Osteoblast (primary cell): ENCODE data around the gene ARHGAP9. TPM values are rescaled to one million over a fixed set of nuclear protein-coding genes. Genes with fewer than 3 reads are reported as not detected.

Source experiments
- DNase-seq: peaks from one replicate; pipeline ENCODE4 v3.0.0; 2011; ENCODE audit warnings: low spot score, mixed read lengths; ENCODE audit not compliant: insufficient read length; ENCODE audit errors: missing footprints
- H2AFZ ChIP-seq: 2 replicates; pipeline ENCODE4 v1.6.0; 2011; ENCODE audit warnings: mild to moderate bottlenecking, low read length
- H3K27ac ChIP-seq: 2 replicates; pipeline ENCODE4 v1.5.1; 2011; ENCODE audit warnings: mild to moderate bottlenecking, low read depth, low read length, moderate library complexity
- H3K27me3 ChIP-seq: 2 replicates; pipeline ENCODE4 v1.6.0; 2012; ENCODE audit warnings: mild to moderate bottlenecking, control low read depth, inconsistent platforms, low read length, moderate library complexity; ENCODE audit not compliant: insufficient read depth
- H3K36me3 ChIP-seq: 2 replicates; pipeline ENCODE4 v1.5.1; 2011; ENCODE audit warnings: mild to moderate bottlenecking, low read length, control low read depth, moderate library complexity; ENCODE audit not compliant: insufficient read depth
- H3K4me1 ChIP-seq: 2 replicates; pipeline ENCODE4 v1.5.1; 2011; ENCODE audit warnings: mild to moderate bottlenecking, low read length, control low read depth, moderate library complexity; ENCODE audit not compliant: insufficient read depth
- H3K4me2 ChIP-seq: 2 replicates; pipeline ENCODE4 v1.6.0; 2011; ENCODE audit warnings: mild to moderate bottlenecking, low read length; ENCODE audit not compliant: insufficient read depth
- H3K4me3 ChIP-seq: fragments of 200-600 bp; sonication (generic); 3 replicates; pipeline ENCODE4 v1.5.1; 2012; ENCODE audit warnings: mild to moderate bottlenecking, low read length, inconsistent platforms; ENCODE audit not compliant: insufficient read depth
- H3K79me2 ChIP-seq: 2 replicates; pipeline ENCODE4 v1.6.0; 2012; ENCODE audit warnings: mild to moderate bottlenecking, low read length, control low read depth, inconsistent platforms; ENCODE audit not compliant: insufficient read depth
- H3K9me3 ChIP-seq: 2 replicates; pipeline ENCODE4 v1.5.1; 2011; ENCODE audit warnings: low read depth, low read length, control low read depth
- H4K20me1 ChIP-seq: 2 replicates; pipeline ENCODE4 v1.6.0; 2012; ENCODE audit warnings: mild to moderate bottlenecking, low read length, control low read depth; ENCODE audit not compliant: insufficient read depth
- total RNA-seq: library from RNA; depleted of rRNA; stranded (reverse); fragments of >200 nt; gene quantifications from 2 replicates; pipeline ENCODE4 v1.2.3, GENCODE V29; 2012
- TF ChIP-seq, protein P1 (sequence below): IDR thresholded peaks from 2 replicates; pipeline ENCODE4 v1.5.1; 2011; ENCODE audit warnings: mild to moderate bottlenecking, low read depth, low read length, moderate library complexity; ENCODE audit errors: extremely low read depth

ARHGAP9 gene
- total RNA-seq, 1 donor = 0.36 TPM

DNA sequence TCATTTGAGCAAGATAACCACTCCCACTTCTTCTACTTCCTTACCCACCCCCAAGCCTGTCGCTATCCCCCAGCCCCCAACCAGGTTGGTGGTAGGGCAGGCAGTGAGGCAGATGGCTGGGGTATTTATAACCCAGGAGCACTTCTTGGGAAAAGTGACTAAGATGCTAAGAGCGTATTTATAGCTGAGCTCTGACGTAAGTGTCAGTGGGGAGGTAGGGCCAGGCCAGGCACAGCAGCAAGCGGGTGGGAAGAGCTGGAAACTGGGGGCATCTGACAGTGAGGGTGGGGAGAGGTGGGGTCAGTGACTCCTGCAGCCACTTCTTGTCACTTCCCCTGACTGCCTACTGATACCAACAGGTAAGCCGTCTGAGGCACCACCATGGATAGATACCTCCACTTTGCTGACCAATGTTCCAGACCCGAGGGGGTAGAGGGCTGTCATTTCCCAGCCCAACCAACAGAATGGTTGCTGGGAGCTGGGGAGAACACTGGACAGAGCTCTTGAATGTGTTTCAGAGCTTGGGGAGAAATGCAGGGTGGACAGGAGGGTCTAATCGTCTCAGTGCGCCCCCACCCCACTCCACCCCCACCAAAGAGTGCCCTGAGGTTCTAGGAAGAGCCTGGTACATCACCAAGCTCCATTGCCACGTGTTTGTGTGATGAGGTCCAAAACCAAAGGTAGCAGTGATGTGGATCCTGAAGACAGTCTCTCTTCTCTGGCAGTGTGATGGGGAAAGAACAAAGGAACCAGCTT is 27.3 kb downstream of the ARHGAP9 start:
- Histone ChIP-seq H4K20me1 (no peaks in the 10 kb centered on the region), H3K27me3 (no peaks in the 10 kb centered on the region), H2AFZ (peak overlapping the region; percentile 83), H3K4me3 (peak overlapping the region; percentile 45), H3K36me3 (no peaks in the 10 kb centered on the region), H3K4me2 (peak overlapping the region; percentile 79), H3K27ac (peak overlapping the region; percentile 95), H3K79me2 (no peaks in the 10 kb centered on the region), H3K9me3 (no peaks in the 10 kb centered on the region), H3K4me1 (peaks cover 25% of the 10 kb centered on the region)
- peak; percentile 87 for DNase-seq
- TF ChIP-seq, protein P1, sequence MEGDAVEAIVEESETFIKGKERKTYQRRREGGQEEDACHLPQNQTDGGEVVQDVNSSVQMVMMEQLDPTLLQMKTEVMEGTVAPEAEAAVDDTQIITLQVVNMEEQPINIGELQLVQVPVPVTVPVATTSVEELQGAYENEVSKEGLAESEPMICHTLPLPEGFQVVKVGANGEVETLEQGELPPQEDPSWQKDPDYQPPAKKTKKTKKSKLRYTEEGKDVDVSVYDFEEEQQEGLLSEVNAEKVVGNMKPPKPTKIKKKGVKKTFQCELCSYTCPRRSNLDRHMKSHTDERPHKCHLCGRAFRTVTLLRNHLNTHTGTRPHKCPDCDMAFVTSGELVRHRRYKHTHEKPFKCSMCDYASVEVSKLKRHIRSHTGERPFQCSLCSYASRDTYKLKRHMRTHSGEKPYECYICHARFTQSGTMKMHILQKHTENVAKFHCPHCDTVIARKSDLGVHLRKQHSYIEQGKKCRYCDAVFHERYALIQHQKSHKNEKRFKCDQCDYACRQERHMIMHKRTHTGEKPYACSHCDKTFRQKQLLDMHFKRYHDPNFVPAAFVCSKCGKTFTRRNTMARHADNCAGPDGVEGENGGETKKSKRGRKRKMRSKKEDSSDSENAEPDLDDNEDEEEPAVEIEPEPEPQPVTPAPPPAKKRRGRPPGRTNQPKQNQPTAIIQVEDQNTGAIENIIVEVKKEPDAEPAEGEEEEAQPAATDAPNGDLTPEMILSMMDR = no peak

DNA sequence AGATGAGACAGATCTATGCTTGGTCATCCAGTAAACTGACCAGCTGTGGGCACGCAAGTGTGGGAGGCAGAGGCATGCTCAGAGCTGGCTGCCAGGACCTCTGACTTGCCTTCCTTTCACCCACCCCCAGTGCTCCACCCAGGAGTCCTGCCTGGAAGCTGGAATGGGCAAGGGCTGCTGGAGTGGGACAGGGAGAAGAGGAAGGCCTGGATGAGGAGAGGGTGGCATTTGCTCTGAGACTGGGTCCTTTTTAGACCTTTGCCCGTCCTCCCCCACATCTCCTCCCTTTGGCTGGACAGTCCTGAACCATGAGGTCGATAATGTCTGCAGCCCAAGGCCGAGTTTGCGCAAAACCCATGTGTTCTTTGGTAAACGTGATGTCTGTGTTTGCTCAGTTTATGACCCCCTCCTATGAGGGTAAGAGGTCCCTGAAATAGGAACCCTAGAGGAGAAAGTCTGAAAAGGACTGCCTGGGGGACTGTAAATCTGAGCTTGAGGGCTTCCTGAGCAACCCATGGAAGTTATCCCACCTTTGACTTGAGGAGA is 28.4 kb downstream of the ARHGAP9 start:
- no peak for DNase-seq
- peaks cover 25% of the 10 kb centered on the region for H3K4me1 ChIP-seq
- H3K27ac ChIP-seq = peak overlapping the region; percentile 95
- no peaks in the 10 kb centered on the region for H3K36me3 ChIP-seq
- no peak overlapping the region for H3K4me2 ChIP-seq
- H3K27me3 ChIP-seq = no peaks in the 10 kb centered on the region
- H3K4me3 ChIP-seq = no peak overlapping the region
- H4K20me1 ChIP-seq = no peaks in the 10 kb centered on the region
- H2AFZ ChIP-seq = peak overlapping the region; percentile 11
- H3K9me3 ChIP-seq = no peaks in the 10 kb centered on the region
- TF ChIP-seq, protein P1 = no peak
- H3K79me2 ChIP-seq = no peaks in the 10 kb centered on the region

DNA sequence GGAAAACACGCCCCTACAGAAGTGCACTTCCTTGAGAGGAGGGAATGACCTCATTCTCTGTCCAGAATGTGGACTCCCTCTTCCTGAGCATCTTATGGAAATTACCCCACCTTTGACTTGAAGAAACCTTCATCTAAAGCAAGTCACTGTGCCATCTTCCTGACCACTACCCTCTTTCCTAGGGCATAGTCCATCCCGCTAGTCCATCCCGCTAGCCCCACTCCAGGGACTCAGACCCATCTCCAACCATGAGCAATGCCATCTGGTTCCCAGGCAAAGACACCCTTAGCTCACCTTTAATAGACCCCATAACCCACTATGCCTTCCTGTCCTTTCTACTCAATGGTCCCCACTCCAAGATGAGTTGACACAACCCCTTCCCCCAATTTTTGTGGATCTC is 29.6 kb downstream of the ARHGAP9 start:
- Histone ChIP-seq H3K27me3 (no peaks in the 10 kb centered on the region), H3K79me2 (no peaks in the 10 kb centered on the region), H3K9me3 (no peaks in the 10 kb centered on the region), H3K36me3 (no peaks in the 10 kb centered on the region), H3K4me2 (no peak overlapping the region), H3K27ac (no peak overlapping the region), H3K4me1 (peaks cover 25% of the 10 kb centered on the region), H2AFZ (no peak overlapping the region), H3K4me3 (no peak overlapping the region), H4K20me1 (no peaks in the 10 kb centered on the region)
- TF ChIP-seq, protein P1 = no peak
- no peak for DNase-seq

DNA sequence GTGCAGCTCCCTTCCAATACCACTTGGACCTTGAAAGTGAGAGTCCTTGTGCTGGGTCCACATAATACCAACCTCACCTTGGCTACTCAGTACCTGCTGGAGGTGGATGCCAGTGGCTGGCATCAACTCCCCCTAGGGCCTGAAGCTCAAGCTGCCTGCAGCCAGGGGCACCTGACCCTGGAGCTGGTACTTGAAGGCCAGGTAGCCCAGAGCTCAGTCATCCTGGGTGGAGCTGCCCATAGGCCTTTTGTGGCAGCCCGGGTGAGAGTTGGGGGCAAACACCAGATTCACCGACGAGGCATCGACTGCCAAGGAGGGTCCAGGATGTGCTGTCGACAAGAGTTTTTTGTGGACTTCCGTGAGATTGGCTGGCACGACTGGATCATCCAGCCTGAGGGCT is 30.3 kb downstream of the ARHGAP9 start:
- H3K79me2 ChIP-seq = no peaks in the 10 kb centered on the region
- no peak overlapping the region for H3K4me3 ChIP-seq
- no peak overlapping the region for H2AFZ ChIP-seq
- no peak for DNase-seq
- H3K27ac ChIP-seq = no peak overlapping the region
- no peaks in the 10 kb centered on the region for H3K27me3 ChIP-seq
- TF ChIP-seq, protein P1 = no peak
- H3K36me3 ChIP-seq = no peaks in the 10 kb centered on the region
- H3K4me2 ChIP-seq = no peak overlapping the region
- no peaks in the 10 kb centered on the region for H4K20me1 ChIP-seq
- H3K9me3 ChIP-seq = no peaks in the 10 kb centered on the region
- peaks cover 25% of the 10 kb centered on the region for H3K4me1 ChIP-seq
